Measurements from ENCODE around the gene PVR.
"Not testable (repeated sequence)": the region's sequence is repeated elsewhere in the genome, so short reads cannot be mapped to it uniquely, and the experiment has no call there.

The PVR gene

GRCh38 chr19:44703336-44704078 lies 59.8 kb downstream of the PVR start:
- DNase-seq = no peak

GRCh38 chr19:44704982-44705381 lies 61.3 kb downstream of the PVR start:
- no peak for DNase-seq

GRCh38 chr19:44705502-44706010 lies 61.8 kb downstream of the PVR start:
- DNase-seq = no peak

- DNase-seq = no peak
These were observed 63.0 kb downstream of the PVR start for GRCh38 chr19:44706506-44707236.

- no peak for DNase-seq
These were observed 64.1 kb downstream of the PVR start for GRCh38 chr19:44707794-44708193.

- no peak for DNase-seq
These were observed 65.2 kb downstream of the PVR start for GRCh38 chr19:44708940-44709339.

GRCh38 chr19:44709434-44710266 lies 65.9 kb downstream of the PVR start:
- DNase-seq = not testable (repeated sequence)

GRCh38 chr19:44710483-44710882 lies 66.8 kb downstream of the PVR start:
- DNase-seq = no peak

- no peak for DNase-seq
These were observed 69.3 kb downstream of the PVR start for GRCh38 chr19:44712864-44713515.
